Stomach smooth muscle (tissue), 2 donors: ENCODE results near the gene FKBP3.

Experiments
- H3K27ac ChIP-seq: one replicate; pipeline ENCODE4 v1.7.0; 2013; ENCODE audit warnings: mild to moderate bottlenecking, low read length, inconsistent platforms
- H3K27me3 ChIP-seq, 2 donors: one replicate each; pipeline ENCODE4 v1.7.0; 2013; ENCODE audit warnings: low read length in 2 of 2; ENCODE audit not compliant: insufficient read depth in 2 of 2, control insufficient read depth in 1 of 2
- H3K36me3 ChIP-seq, 2 donors: one replicate each; pipeline ENCODE4 v1.7.0; 2013; ENCODE audit warnings: low read length in 2 of 2; ENCODE audit not compliant: control insufficient read depth in 2 of 2, insufficient read depth in 2 of 2
- H3K4me1 ChIP-seq: one replicate; pipeline ENCODE4 v1.7.0; 2013; ENCODE audit warnings: low read length; ENCODE audit not compliant: control insufficient read depth, insufficient read depth
- H3K4me3 ChIP-seq, 2 donors: one replicate each; pipeline ENCODE4 v1.7.0; 2013; ENCODE audit warnings: low read length in 2 of 2
- H3K9ac ChIP-seq, 2 donors: one replicate each; pipeline ENCODE4 v1.7.0; 2013; ENCODE audit warnings: low read length in 2 of 2, mild to moderate bottlenecking in 1 of 2
- H3K9me3 ChIP-seq, 2 donors: one replicate each; pipeline ENCODE4 v1.7.0; 2013; ENCODE audit warnings: low read length in 2 of 2; ENCODE audit not compliant: control insufficient read depth in 2 of 2
- donor health status: healthy.
- donor health status: Pancreatic carcinoma.

FKBP3 gene

DNA sequence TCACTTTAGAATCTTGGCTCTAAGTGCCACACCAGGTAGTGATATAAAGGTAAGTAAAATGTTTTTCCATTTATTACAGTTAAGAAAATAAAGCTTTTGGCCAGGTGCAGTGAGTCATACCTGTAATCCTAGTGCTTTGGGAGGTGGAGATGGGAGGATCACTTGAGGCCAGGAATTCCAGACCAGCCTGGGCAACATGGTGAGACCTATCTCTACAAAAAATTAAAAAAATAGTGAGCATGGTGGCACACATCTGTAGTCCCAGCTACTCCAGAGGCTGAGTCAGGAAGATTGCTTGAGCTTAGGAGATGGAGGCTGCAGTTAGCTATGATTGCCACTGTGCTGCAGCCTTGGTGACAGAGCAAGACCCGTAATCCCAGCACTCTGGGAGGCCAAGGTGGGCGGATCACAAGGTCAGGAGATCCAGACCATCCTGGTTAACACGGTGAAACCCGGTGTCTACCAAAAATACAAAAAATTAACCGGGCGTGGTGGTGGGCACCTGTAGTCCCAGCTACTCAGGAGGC lies 6.4 kb upstream of the FKBP3 start:
- H3K36me3 ChIP-seq = no peaks in the 10 kb centered on the region
- H3K9me3 ChIP-seq = no peaks in the 10 kb centered on the region
- H3K27ac ChIP-seq = no peak overlapping the region
- H3K9ac ChIP-seq = no peak overlapping the region
- peaks cover 13% of the 10 kb centered on the region for H3K4me1 ChIP-seq
- no peak overlapping the region for H3K4me3 ChIP-seq
- no peaks in the 10 kb centered on the region for H3K27me3 ChIP-seq

DNA sequence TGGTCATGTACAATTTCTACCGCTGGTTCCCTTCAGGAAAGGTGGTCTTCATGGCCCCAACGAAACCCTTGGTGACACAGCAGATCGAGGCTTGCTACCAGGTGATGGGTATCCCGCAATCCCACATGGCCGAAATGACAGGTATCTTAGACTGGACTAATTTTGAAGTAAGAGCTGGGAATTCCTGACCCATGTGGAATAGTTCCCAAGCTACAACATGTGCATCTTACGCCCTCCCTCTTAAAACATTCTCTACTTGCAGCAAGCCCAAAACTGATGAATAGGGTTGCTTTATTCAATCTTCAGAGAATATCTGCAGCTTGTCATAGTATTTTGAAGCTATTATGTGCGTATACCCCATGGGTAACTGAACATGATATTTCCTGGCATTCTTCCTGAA lies 2.1 kb upstream of the FKBP3 start:
- Histone ChIP-seq H3K9me3 (no peaks in the 10 kb centered on the region), H3K4me3 (peak overlapping the region; percentile 77 to 94), H3K9ac (peak overlapping the region; percentile 24 to 74), H3K4me1 (peaks cover 13% of the 10 kb centered on the region), H3K27ac (peak overlapping the region; percentile 88), H3K27me3 (no peaks in the 10 kb centered on the region), H3K36me3 (no peaks in the 10 kb centered on the region)

DNA sequence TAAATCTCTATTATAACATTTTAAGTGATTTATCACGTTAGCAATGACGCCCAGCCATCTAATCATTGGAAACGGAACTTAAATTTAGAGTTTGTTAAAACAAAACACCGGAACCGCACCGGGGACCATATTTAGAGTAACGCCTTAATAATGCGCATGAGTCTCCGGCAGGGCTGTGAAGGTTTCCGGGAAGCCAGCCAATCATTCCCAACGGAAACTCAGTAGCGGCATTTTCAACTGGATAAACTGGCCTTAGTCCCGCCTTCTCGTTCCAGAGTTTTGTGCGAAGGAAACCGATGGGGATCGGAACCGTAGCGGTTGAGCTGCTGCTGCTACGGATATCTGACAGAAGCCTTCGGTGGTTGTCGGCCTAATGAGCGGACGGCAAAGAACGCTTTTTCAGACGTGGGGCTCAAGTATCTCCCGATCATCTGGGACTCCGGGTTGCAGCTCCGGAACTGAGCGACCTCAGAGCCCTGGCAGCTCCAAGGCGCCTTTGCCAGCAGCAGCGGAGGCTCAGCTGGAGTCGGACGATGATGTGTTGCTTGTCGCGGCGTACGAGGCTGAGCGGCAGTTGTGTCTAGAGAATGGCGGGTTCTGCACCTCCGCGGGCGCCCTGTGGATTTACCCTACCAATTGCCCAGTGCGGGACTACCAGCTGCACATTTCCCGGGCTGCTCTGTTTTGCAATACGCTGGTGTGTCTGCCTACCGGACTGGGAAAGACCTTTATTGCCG lies 1.5 kb upstream of the FKBP3 start, which contains the start of gene FANCM:
Gene FANCM (plus strand): TSS at position 272 of the 737 bp plus-strand sequence. CDS start 102 bp downstream, at position 374.
- Histone ChIP-seq H3K36me3 (no peaks in the 10 kb centered on the region), H3K9ac (peak within 1 kb of the TSS; percentile 85 to 98), H3K27ac (peak within 1 kb of the TSS; percentile 88), H3K9me3 (no peaks in the 10 kb centered on the region), H3K27me3 (no peaks in the 10 kb centered on the region), H3K4me3 (peak within 1 kb of the TSS; percentile 77 to 94), H3K4me1 (peaks cover 13% of the 10 kb centered on the region)

DNA sequence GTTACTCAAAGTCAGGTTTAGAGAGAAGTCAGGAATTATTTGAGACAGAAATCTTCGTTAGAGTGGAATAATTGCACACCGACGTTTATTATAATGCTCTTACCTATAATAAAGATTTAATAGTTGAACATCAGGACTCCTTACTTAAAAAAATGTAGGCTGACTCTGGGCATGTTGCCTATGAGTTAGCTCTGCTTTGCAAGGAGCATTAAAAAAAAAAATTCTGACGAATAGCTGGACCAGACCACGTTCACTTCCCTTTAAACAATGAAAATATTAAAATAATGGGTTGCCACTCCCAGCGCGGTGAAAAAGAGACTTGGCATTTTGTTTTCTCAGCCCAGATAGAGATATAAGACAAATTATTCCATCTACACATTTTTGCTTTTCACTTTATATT lies 875 bp upstream of the FKBP3 start:
- Histone ChIP-seq H3K9me3 (no peaks in the 10 kb centered on the region), H3K36me3 (no peaks in the 10 kb centered on the region), H3K9ac (peak overlapping the region; percentile 85 to 98), H3K27me3 (no peaks in the 10 kb centered on the region), H3K4me3 (peak overlapping the region; percentile 77 to 94), H3K27ac (peak overlapping the region; percentile 88), H3K4me1 (peaks cover 13% of the 10 kb centered on the region)

DNA sequence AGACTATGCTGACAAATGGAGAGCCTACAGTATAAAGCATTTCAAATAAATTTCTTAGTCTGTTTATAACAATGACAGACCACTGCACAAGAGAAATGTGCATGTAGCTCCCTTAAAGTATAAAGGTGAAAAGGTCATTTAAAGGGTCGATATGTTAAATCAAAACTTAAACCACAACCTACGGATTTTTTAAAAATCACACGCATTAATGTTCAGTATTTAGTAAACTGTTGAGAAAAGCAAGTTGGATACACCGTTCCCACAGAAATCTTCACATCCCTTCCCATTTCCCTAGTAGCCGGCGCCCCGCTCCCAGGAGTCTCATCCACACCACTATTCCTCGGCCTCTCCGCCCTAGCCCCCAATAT lies 614 bp downstream of the FKBP3 start:
- H3K36me3 ChIP-seq = peaks cover 0 to 4% of the 10 kb centered on the region in 2 donors
- peaks cover 13% of the 10 kb centered on the region for H3K4me1 ChIP-seq
- no peaks in the 10 kb centered on the region for H3K9me3 ChIP-seq
- H3K27me3 ChIP-seq = no peaks in the 10 kb centered on the region
- H3K27ac ChIP-seq = peak overlapping the region; percentile 88
- H3K9ac ChIP-seq = peak overlapping the region; percentile 94 to 98
- H3K4me3 ChIP-seq = peak overlapping the region; percentile 77 to 94

DNA sequence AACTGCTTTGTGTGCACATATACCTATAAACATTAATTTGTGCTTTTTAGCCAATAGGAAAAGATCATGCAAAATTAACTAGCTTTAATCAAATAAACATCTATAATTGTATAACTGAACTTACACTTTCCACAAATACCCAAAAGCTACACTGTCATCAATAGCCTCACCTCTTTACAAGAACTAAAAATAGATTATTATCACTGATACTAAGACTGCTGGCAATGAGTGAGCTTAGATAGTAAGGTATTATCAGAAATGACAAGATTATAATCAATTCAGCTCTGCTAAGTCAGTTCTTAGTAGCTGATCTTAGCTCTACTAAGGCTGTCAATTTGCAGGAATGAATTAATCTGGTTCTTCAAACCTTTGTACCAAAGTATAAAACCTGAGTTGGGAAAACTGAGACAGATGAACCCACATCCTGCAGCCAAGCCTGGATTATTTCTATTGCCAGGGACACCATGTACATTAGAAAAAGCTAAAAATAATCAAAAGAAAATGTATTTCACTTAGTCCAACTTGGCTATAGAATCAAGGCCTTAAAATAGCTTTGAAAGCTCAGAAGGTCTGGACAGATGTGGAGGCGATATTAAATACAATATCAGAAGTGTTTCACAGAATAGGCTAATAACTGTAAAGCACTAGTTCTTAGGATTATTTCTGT lies 5.2 kb downstream of the FKBP3 start:
- Histone ChIP-seq H3K27me3 (no peaks in the 10 kb centered on the region), H3K27ac (no peak overlapping the region), H3K36me3 (peaks cover 3 to 9% of the 10 kb centered on the region in 2 donors), H3K9me3 (no peaks in the 10 kb centered on the region), H3K4me1 (no peaks in the 10 kb centered on the region), H3K4me3 (no peak overlapping the region), H3K9ac (no peak overlapping the region)

DNA sequence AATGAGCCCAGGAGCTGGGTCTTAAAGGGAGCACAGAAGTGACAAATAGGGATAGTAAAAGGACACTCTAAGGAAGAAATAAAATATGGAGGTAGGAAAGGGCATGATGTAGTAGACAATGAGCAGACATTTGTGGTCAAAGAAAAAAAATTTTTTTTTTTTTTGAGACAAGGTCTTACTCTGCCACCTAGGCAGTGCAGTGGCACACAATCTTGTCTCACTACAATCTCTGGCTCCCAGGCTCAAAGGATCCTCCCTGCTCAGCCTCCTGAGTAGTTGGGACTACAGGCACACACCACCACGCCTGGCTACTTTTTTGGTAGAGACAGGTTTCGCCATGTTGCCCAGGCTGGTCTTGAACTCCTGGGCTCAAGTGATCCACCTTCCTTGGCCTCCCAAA lies 8.5 kb downstream of the FKBP3 start:
- Histone ChIP-seq H3K4me1 (no peaks in the 10 kb centered on the region), H3K9ac (no peak overlapping the region), H3K27ac (no peak overlapping the region), H3K27me3 (no peaks in the 10 kb centered on the region), H3K9me3 (no peaks in the 10 kb centered on the region), H3K36me3 (peaks cover 12 to 14% of the 10 kb centered on the region in 2 donors), H3K4me3 (no peak overlapping the region)

DNA sequence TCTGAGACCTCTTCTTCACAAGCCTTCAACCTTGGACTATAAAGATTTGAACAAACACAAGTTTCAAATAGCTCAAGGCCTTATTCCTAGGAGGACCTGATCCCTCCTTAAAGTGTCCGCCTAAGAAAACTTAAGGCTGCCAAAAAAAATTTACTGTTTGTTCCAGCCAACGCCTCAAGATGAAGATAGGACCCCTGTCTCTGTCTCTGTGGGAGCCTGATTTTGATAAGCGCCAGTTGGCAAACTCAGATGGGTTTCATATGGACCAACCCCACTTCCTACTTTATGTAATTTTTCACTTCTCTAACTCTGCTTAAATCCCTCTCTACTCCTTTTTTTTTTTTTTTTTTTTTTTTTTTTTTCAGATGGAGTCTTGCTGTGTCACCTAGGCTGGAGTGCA lies 11.0 kb downstream of the FKBP3 start:
- Histone ChIP-seq H3K27me3 (no peaks in the 10 kb centered on the region), H3K4me3 (no peak overlapping the region), H3K9me3 (no peaks in the 10 kb centered on the region), H3K27ac (no peak overlapping the region), H3K9ac (no peak overlapping the region), H3K36me3 (peaks cover 22 to 24% of the 10 kb centered on the region in 2 donors), H3K4me1 (no peaks in the 10 kb centered on the region)

DNA sequence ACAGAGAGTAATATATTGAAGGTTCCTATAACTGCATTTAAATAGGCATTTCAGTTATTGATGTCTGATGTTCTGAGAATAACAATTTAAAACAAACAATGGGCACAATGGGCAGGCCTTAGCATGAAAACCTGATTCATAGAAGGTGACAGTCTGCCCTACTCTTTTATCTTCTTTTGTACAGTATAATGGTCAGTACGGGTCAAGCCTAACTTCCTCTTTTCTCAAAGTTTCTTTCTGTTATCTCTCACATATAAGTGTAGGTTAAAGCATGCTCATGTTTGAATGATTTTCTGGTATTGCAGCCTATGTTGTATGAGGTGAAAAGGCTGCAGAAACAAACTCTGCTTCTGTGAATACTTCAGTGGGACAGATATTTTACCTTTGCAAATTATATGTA lies 14.2 kb downstream of the FKBP3 start:
- Histone ChIP-seq H3K27ac (no peak overlapping the region), H3K9ac (no peak overlapping the region), H3K4me1 (no peaks in the 10 kb centered on the region), H3K36me3 (peaks cover 32 to 38% of the 10 kb centered on the region in 2 donors), H3K9me3 (no peaks in the 10 kb centered on the region), H3K27me3 (no peaks in the 10 kb centered on the region), H3K4me3 (no peak overlapping the region)

DNA sequence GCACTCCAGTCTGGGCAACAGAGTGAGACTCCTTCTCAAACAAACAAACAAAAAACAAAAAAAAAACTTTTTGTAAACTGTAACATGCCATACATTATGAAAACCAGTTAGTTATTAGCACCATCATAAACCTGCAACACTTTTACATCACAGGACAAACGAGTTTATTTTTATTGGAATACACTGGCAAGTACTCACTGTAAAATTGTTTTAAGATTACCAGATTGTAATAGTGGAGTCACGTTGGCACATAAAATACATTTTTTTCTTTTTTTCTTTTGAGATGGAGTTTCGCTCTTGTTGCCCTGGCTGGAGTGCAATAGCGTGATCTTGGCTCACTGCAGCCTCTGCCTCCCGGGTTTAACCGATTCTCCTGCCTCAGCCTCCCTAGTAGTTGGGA lies 15.7 kb downstream of the FKBP3 start:
- Histone ChIP-seq H3K27me3 (no peaks in the 10 kb centered on the region), H3K4me1 (no peaks in the 10 kb centered on the region), H3K9me3 (no peaks in the 10 kb centered on the region), H3K27ac (no peak overlapping the region), H3K9ac (no peak overlapping the region), H3K4me3 (no peak overlapping the region), H3K36me3 (peaks cover 34 to 40% of the 10 kb centered on the region in 2 donors)

DNA sequence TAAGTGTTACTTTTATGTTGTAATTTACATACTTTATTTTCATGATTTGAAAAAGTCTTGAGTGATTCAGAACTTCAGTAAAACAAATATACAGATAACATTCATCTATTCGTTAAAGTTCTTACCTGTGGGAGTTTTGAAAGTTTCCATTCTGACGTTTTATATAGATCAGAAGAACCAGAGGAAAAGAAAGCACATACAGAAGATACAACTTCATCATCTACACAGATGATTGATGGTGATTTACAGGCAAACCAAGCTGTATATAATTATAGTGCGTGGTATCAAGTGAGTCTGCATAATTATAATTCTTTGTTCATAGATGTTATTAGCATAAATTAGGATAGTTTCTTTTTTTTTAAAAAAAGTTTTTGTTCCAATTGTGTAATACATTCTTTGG lies 20.0 kb downstream of the FKBP3 start:
- H3K4me1 ChIP-seq = no peaks in the 10 kb centered on the region
- peaks cover 31 to 50% of the 10 kb centered on the region in 2 donors for H3K36me3 ChIP-seq
- no peaks in the 10 kb centered on the region for H3K27me3 ChIP-seq
- no peak overlapping the region for H3K9ac ChIP-seq
- no peak overlapping the region for H3K27ac ChIP-seq
- H3K4me3 ChIP-seq = no peak overlapping the region
- H3K9me3 ChIP-seq = no peaks in the 10 kb centered on the region
